ENCODE results near the gene BNIP5.
A peak's percentile ranks its signal among the peaks of the same experiment; 100 is the strongest.

Gene BNIP5

DNA sequence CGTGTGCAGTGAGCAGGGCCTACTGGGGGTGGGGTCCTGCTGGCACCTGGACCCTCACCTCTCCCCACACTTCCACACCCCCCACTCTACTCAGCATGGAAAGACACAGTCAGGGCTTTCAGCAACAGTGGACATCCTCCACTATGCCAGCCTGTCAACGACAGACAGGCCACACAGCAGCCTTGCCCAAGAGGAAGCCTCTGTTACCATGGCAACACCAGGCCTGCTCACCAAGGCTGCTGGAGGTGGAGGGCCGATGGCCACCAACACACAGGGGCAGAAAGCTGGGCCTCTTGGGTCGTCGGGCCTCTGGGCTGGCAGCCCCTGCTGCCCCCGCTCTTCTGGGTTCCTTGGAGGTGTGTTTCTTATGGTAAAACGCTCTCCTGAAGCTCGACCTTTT, 13.6 kb downstream of the BNIP5 start:
- no peak for DNase-seq (ENCODE audit: low read depth)

DNA sequence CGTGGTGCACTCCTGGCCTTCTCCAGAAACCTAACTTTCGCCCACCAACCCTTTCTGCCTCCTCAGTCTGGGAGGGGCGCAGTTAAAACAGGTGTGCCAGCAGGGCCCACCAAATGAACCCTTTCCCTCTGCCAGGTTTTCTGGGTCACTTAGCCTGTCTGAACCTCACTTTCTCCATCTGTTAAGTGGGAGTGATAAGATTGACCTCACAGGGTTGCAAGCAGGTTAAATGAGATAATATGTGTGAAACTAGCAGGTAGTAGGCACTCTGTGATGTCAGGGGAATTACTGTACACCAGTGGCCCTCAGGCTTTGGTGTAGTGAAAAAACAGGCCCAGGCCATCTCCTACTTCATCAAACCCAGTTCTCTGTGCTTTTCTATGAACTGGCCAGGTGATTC, 14.1 kb downstream of the BNIP5 start:
- DNase-seq (ENCODE audit: low read depth) = no peak

DNA sequence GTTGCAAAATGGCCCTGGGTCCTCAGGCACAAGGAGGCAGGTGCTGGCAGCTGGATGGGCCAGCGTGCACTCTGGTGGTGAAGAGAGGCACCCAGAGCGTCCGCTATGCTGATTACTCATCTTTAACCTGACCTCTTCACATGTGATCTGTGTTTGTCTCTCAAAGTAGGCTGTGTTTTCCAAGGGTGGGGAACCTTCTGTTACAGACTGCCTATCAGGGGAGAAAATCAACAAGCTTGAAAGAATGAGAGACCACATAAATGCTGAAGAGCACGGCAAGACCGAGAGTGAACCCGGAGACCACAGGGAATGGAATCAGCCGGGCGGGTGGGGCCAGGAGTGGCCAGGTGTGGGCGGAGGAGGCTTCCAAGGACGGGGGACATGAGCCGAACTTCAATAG, 16.2 kb downstream of the BNIP5 start:
- DNase-seq (ENCODE audit: low read depth) = no peak

DNA sequence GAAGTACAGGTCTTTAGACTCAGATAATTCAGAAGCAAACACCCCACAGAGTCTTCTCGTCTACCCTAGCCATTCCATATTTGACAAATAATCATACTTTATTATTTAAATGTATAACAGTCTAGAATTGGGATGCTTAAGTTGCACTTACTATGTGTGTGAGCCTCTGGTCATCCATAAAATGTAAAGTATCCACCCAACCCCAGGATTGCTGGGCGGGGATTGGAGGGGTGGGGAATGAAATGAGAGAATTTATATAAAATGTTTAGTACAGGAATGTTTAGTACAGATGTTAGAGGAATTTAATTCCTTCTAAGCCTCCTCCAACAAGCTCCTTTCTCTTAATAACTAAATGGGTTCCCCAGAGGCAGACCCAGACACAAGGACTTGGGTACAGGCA, 16.9 kb downstream of the BNIP5 start:
- DNase-seq (ENCODE audit: low read depth) = no peak

DNA sequence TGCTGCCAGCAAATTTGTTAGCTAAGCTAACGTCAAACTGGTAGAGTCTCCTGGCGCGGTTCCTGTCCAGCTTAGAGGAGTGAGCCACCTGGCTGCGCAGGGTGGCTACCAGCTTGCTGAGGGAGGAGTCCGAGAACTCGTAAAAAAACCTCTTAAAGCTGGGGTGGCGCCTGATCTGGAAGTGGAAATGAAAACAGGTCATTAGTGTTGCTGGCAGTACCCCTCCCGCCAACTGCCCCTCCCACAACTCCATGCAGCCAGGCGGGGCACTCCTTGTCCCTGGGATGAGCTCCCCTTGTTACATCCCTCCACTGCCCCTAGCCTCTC, 17.3 kb downstream of the BNIP5 start:
- no peak for DNase-seq (ENCODE audit: low read depth)

DNA sequence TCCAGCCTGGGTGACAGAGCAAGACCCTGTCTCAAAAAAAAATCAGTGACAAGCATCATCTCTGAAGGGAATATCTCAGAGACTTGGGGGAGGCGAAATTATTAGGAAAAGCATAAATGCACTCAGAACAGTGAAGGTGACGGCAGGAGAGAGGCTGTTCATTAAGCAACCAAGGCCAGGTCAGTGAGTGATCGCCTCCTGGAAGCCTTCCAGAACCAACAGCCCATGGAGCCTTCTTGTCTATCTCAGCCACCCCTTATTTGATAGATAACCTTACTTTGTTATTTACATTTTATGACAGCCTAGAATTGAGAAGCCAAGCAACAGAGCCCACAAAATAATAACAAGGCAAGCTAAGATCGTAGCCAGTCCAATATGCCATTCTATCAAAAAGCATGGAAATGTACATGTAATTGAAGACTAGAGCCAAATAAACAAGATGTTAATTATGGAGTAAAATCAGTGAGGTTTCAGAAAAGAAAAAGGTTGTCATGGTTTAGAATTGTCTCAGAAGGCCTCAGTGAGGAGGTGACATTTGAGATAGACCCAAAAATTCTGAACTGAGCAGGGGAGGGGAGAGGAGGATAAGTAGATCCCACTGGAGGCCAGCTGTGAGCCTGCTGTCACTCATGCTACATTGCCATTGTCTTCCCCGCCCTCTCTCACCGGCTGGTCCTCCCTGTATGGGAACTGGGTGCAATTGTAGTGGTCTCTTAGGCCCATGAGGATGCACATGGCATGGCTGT, 17.8 kb downstream of the BNIP5 start:
- no peak for DNase-seq (ENCODE audit: low read depth)

DNA sequence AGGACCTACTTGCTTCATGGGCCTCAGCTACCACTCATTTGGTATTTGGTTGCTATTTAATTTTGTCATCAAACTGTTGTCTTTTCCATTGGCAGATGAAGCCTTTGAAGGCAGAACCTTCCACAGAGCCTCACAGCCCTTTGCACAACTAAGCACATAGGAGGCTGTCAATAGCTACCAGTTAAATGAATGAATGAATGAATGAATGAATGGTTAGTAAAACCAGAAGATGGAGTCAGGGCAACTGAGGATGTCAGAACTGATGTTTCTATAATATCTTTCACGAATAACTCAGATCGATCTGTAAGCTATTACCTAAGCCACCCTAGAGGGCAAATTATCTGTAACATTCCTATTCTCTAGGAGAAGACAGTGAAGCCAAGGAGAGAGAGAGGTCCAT, 19.1 kb downstream of the BNIP5 start:
- DNase-seq (ENCODE audit: low read depth) = no peak

DNA sequence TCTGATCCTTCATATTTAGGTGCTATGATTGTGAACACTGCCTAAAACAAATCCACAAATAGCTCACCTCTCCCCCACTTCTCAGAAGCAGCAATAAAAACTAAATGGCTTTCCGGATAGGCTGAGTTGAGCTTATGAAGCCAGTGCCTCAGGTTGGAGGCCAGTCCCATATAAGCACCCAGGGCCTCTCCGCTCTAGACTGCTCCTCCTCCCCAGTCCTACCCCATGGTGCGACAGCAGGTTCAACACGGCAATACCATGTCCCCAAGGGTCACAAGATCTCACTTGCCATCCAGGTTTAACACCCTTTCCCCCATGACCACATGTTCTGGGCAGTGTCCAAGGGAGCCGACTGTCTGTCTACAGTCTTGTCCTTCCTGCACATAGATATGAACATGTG, 20.8 kb downstream of the BNIP5 start:
- no peak for DNase-seq (ENCODE audit: low read depth)

DNA sequence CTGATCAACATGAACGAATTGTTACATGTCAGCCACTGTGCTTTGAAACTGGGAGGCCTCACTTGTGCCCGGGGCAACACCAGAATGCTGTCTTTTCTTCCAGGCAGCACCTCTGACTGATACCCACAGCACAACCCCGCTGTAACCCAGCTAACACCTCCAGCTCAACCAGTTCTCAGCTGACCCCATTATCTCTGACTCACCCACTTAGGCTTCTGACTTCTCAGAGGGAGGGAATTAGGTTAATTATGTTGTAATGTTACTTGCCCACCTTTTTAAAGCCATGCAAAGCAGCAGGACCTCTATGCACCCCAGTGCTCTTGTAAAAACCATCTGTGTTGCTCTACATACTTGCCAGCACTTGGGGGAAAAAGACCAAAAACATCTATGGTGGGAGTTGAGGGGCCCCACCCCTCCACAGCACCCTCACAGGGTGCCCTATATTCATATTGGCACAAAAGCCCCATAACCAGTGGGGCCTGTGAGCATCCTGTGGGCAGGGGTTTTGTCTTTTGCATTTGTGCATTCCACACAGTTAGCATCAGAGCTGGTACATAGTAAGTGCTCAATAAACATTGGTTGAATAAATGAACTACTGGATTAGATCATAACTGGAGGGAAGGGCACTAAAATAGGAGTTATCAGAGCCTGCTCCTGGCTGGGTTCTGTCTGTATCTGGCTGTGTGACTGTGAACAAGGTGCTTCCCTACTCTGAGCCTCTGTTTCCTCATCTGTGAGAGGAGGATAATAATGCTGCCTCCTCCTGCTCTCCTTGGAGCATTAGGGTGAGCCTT, 22.3 kb downstream of the BNIP5 start:
- no peak for DNase-seq (ENCODE audit: low read depth)

DNA sequence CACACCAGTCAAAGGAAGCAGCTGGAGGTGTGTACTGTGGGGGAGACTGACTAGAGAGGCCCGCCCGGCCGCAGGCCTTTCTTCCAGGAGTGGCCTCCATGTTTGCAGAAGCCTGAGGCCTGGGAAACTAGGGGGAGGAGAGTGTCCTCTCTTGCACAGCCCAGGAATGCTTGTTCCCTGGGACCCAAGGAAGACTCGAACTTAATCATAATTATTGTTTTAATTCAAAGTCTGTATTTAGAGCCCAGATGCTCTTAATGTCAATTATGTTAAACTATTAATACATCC, 23.1 kb downstream of the BNIP5 start:
- DNase-seq (ENCODE audit: low read depth) = no peak

DNA sequence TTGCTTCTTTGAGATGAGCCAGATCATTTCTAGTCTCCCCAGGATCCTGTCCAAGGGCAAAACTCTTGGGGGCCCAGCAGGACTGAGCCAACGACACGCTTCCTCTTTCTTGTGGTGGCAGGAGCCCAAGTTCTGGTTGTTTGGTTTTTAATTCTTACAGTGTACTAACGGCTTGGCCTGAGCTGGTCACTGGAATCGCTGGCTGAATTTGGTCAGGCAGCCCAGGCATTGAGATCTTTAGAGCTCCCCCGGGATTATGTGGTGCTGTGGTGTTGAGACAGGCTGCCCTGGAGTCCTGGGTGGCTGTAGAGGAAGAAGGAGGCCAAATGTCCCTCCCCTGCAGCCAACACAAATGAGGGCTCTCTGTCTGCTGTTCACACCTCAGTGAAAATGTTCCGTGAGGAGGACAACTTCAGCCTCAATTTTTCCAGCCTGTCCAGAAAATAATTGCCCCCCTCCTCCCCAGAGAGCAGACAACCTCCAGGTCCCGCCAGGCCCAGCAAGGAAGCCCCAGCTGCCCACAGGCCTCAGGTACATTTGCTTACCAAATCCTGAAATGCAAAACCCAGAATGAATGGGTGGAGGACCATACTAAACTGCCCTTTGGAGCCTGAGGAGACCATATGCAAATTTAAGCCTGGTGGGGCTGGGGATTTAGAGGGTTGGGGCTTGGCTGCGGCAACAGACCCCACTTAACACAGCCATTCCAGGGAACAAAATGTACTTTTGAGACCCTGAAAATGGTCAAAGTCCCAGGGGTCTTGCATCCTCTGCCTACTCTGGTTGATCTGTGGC, 23.6 kb downstream of the BNIP5 start:
- no peak for DNase-seq (ENCODE audit: low read depth)

DNA sequence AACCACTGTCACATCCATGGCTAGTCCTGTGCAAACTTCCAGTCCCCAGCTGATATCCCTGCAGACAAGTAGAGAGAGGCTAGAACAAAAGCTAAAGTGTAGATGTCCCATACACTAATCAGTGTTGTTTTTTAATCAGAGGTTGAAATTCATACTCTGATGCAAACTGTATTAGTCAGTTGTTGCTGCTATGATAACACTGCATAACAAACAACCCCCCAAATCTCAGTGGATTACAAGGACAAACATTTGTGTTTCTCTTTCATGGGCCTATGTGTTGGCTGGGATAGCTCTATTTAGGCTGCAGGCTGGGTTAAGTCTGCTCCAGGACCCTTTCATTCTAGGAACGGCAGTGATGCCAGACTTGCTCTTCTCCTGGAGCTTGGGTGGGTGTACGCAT, 26.8 kb downstream of the BNIP5 start:
- no peak for DNase-seq (ENCODE audit: low read depth)

DNA sequence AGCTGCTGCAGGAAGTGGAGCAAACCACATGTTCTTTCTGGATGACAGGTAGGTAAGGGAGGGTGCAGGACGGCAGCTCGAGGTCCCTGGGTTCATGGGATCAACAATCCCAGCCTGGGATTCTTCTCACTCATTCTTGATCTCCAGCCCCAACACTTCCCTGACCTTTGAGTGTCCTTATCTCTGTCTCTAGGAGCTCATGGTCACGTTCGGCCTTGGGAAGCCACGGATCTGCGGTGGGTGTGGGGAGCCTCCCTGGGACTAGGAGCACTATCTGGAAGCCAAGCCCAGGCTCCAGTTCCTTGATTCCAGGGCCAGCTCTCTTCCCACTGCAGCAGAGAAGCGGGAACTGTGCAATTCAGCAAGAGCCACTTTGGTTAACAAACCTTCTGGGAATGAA, 27.5 kb downstream of the BNIP5 start:
- DNase-seq (ENCODE audit: low read depth) = no peak

DNA sequence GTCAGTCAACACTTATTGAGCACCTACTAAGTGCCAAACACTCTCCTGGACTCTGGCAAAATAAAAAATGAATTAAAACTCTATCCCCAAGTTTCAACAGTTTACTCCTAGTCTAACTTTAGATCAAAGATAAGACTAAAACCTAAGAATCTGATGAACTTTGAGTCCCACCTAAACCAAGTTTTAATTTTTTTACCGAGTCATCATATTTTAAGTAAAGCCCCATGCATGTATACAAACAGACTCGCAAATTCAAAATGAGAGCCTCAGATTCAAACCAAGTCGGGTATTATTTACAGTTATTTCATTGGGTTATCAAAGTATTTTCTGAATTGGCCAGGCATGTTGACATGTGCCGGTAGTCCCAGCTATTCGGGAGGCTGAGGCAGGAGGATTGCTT, 28.2 kb downstream of the BNIP5 start:
- no peak for DNase-seq (ENCODE audit: low read depth)

DNA sequence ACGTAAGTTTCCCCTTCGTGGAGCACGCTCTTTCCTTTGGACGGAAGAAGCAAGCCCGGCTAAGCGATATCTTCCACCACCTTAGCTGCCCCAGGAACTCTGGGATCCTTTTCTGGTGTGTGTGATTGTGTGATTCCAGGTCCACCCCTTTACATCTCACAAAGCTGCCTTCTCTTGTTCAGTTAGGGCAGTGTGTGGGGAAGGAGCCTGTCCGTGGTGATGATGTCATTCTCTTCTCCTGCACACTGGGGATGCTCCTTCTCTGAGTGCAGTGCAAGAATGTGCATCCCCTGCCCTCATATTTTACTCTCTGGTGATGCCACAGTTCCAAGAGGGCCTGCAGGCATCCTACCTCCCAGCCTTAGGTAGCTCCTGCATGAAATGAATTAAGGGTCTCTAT, 30.3 kb downstream of the BNIP5 start:
- DNase-seq (ENCODE audit: low read depth) = no peak

DNA sequence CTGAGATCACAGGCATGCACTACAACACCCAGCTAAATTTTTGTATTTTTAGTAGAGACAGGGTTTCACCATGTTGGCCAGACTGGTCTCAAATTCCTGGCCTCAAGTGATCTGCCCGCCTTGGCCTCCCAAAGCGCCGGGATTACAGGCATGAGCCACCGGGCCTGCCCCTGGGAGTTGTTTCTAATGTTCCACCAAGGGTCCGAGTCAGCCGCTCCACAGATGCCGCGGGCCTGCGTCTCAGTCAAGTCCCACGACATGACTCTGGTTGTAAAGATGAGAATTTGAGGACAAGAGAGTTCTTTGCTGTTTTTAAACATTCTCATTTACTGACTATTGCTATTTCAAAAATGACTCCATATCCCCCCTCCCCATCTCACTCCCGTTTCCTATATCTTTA, 30.8 kb downstream of the BNIP5 start:
- no peak for DNase-seq (ENCODE audit: low read depth)

DNA sequence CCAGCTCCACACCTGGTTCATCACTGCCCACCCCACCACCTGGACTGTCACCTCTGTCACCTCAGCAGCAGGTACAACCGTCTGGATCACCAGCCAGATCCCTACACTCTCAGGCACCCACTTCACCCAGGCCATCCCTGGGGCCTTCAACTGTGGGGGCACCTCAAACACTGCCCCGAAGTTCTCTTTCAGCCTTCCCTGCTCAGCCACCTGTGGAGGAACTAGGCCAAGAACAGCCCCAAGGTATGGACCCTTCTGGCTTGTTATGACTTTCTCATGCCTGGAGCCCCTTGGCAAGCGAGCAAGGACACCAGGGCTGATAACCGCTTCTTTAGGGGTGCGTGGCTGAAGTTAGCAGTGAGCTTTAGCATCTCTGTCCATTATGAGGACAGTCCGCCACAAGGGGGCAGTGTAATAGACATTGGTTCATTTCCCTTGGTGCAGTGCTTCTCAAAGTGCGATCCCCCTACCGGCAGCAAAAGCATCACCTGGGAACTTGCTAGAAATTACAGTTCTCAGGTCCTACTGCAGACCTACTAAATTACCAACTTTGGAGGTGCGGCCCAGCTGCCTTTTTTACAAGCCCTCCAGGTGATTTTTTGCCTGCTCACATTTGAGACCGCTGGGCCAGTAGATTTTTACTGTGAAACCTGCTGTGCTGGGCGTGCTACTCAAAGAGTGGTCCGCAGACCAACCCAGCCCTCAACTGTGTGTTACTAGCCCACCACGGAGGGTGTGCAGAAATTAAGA, 34.3 kb downstream of the BNIP5 start:
- DNase-seq (ENCODE audit: low read depth) = peak; percentile 94

DNA sequence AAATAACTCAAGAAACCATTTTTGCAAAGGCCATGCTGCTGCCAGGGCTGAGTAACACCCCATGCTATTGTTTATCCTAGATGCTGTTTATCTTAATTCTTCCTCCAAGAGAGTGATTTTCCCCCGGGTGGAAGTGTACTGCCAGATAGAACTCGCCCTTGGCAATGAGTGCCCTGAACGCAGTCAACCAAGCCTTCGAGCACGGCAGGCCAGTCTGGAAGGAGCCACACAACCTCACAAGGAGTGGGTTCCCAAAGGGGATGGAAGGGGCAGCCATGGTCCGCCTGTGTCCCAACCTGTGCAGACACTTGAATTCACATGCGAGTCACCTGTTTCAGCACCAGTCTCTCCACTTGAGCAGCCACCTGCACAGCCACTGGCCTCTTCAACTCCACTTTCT, 34.9 kb downstream of the BNIP5 start:
- DNase-seq (ENCODE audit: low read depth) = no peak

DNA sequence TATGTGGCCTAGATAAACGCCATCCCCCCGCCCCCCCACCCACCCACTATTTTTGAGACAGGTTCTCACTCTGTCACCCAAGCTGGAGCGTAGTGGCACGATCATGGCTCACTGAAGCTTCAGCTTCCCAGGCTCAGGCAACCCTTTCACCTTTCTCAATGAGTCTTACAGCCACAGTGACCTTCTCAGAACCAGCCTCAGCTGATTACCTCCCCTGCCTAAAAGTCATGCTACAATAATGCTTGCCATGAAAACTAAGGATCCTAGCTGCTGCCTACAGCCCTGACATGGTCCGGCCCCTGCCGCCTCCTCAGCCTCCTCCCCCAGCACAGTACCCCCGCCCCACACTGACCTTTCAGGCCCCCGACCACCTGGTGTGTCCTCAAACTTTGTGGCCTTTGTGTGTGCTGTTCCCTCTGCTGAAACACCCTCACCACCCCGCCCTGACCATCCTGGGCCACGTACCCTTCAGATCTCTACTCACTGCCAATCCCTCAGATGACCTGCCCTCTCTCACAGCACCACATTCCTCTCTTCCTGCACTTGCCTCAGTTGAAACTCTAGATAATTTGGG, 35.5 kb downstream of the BNIP5 start:
- no peak for DNase-seq (ENCODE audit: low read depth)

DNA sequence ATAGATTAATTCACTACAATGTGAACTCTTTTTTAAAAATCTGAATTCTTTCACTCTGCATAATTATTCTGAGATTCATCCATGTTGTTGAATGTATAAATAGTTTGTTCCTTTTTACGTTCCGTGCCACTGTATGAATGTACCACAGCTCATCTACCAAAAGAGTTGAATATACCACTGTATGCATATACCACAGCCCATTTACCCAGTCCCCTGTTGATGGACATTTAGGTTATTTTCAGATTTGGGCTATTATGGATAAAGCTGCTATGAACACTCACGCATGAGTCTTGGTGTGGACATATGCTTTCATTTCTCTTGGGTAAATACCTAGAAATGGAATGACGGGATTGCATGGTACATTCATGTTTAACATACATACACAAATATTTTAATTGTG, 38.7 kb downstream of the BNIP5 start:
- DNase-seq (ENCODE audit: low read depth) = no peak

DNA sequence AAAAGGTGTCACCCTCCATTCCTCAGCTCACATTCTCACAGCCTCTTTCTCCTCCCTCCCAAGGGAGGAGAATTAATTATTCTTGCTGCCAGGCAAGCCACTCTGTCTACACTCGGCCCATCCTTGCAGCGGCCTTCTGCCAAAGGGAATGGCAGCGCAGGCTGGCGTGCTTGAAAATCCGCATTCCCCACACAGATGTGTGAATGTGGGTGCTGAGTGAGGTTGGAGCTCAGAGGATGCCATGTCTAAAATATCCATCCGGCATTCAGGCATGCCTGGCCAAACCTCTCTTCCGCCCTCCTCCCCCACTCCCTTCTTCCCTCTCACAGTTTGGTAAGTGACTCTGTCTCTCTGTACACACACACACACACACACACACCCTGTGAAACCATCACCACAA, 39.2 kb downstream of the BNIP5 start:
- no peak for DNase-seq (ENCODE audit: low read depth)

DNA sequence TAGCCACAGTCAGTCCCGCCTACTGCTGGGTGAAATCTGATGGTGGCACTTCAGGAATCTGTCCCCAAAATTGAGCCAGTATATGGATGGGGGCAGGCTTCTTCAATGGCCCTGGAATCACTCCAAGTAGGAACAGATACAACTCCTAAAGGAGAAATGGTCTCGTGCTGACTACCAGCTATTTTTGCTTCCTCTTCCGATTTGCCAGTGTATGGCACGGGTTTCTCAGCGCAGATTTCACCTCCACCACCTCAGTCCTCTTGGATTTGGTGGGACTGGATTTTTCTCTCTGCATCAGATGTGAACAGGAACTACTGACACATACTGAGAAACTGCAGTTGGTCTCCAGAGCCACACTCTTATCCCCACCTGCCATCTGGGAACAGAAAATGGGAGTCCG, 39.6 kb downstream of the BNIP5 start:
- DNase-seq (ENCODE audit: low read depth) = no peak
